Fibroblast of upper back skin (primary cell): ENCODE measurements around the gene FGFR4.

ENCODE experiments used
- DNase-seq: peaks from one replicate; pipeline ENCODE4 v3.0.0-alpha.2; 2013

The FGFR4 gene

GRCh38 chr5:177132136-177133095, 45.7 kb downstream of the FGFR4 start:
- no peak for DNase-seq

GRCh38 chr5:177133096-177133852, 46.6 kb downstream of the FGFR4 start, which contains the start of gene NSD1:
Gene NSD1, plus strand, starts transcription at chr5:177133773. Its CDS starts 1,331 bp downstream, at chr5:177135104.
- DNase-seq, result peak; percentile 86

- peak; percentile 23 for DNase-seq
Observed at GRCh38 chr5:177133853-177134696, 47.4 kb downstream of the FGFR4 start.

- peak; percentile 11 for DNase-seq
Observed at GRCh38 chr5:177134697-177135225, 48.0 kb downstream of the FGFR4 start.

GRCh38 chr5:177140312-177140711, 53.6 kb downstream of the FGFR4 start:
- no peak for DNase-seq

GRCh38 chr5:177141496-177141895, 54.8 kb downstream of the FGFR4 start:
- DNase-seq, result no peak

- DNase-seq, result no peak
Observed at GRCh38 chr5:177142098-177142611, 55.4 kb downstream of the FGFR4 start.

- no peak for DNase-seq
Observed at GRCh38 chr5:177142778-177143177, 56.1 kb downstream of the FGFR4 start.

GRCh38 chr5:177146891-177147638, 60.4 kb downstream of the FGFR4 start:
- peak; percentile 29 for DNase-seq
